Astrocyte (in vitro differentiated cells and primary cell): ENCODE measurements around the gene MTHFS.
A peak's percentile ranks its signal among the peaks of the same experiment; 100 is the strongest.

Experiments used
- EZH2 ChIP-seq: IDR thresholded peaks from 2 replicates; pipeline ENCODE4 v1.6.1; 2012; ENCODE audit warnings: mild to moderate bottlenecking, low read length, inconsistent platforms; ENCODE audit not compliant: insufficient read depth
- TF ChIP-seq, protein P1 (sequence below): IDR thresholded peaks from 2 replicates; pipeline ENCODE4 v1.5.1; 2011; ENCODE audit warnings: low read depth, mild to moderate bottlenecking, inconsistent platforms, low read length, moderate library complexity; ENCODE audit not compliant: insufficient read depth

DNA sequence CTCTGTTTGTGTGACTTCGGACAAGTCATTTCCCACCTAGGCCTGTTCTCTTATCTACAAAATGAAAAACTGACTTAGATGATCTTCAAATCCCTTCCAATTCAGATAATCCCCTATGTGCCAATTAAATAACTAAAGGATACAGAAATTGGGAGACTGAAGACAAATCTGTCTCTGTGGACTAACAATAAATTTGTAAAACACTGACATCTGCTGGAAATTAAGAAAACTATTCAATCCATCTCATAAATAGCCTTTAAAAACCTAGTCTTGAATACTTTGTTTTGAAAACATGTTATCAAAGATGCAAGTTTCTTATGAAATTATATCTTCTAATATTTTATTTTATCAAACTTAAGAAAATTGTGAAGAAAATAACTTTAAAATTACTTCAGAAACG lies 38.3 kb downstream of the MTHFS start:
- TF ChIP-seq, protein P1, sequence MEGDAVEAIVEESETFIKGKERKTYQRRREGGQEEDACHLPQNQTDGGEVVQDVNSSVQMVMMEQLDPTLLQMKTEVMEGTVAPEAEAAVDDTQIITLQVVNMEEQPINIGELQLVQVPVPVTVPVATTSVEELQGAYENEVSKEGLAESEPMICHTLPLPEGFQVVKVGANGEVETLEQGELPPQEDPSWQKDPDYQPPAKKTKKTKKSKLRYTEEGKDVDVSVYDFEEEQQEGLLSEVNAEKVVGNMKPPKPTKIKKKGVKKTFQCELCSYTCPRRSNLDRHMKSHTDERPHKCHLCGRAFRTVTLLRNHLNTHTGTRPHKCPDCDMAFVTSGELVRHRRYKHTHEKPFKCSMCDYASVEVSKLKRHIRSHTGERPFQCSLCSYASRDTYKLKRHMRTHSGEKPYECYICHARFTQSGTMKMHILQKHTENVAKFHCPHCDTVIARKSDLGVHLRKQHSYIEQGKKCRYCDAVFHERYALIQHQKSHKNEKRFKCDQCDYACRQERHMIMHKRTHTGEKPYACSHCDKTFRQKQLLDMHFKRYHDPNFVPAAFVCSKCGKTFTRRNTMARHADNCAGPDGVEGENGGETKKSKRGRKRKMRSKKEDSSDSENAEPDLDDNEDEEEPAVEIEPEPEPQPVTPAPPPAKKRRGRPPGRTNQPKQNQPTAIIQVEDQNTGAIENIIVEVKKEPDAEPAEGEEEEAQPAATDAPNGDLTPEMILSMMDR, result peak; percentile 15
- no peak for TF ChIP-seq EZH2
